GM12875 (cell line): ENCODE data around the gene D2HGDH.

Experiments
- H3K4me3 ChIP-seq: one replicate; pipeline ENCODE4 v1.5.1; 2011; ENCODE audit warnings: low read depth, low read length, control low read depth
- TF ChIP-seq, protein P1 (sequence below): IDR thresholded peaks from 2 replicates; pipeline ENCODE4 v1.5.1; 2011; ENCODE audit warnings: low read depth, mild to moderate bottlenecking, control low read depth, inconsistent platforms, low read length, moderate library complexity, borderline replicate concordance; ENCODE audit not compliant: insufficient read depth

Gene D2HGDH

GRCh38 chr2:241774419-241775222 is 40.2 kb downstream of the D2HGDH start:
- TF ChIP-seq, protein P1, sequence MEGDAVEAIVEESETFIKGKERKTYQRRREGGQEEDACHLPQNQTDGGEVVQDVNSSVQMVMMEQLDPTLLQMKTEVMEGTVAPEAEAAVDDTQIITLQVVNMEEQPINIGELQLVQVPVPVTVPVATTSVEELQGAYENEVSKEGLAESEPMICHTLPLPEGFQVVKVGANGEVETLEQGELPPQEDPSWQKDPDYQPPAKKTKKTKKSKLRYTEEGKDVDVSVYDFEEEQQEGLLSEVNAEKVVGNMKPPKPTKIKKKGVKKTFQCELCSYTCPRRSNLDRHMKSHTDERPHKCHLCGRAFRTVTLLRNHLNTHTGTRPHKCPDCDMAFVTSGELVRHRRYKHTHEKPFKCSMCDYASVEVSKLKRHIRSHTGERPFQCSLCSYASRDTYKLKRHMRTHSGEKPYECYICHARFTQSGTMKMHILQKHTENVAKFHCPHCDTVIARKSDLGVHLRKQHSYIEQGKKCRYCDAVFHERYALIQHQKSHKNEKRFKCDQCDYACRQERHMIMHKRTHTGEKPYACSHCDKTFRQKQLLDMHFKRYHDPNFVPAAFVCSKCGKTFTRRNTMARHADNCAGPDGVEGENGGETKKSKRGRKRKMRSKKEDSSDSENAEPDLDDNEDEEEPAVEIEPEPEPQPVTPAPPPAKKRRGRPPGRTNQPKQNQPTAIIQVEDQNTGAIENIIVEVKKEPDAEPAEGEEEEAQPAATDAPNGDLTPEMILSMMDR: no peak
- no peak overlapping the region for H3K4me3 ChIP-seq

DNA sequence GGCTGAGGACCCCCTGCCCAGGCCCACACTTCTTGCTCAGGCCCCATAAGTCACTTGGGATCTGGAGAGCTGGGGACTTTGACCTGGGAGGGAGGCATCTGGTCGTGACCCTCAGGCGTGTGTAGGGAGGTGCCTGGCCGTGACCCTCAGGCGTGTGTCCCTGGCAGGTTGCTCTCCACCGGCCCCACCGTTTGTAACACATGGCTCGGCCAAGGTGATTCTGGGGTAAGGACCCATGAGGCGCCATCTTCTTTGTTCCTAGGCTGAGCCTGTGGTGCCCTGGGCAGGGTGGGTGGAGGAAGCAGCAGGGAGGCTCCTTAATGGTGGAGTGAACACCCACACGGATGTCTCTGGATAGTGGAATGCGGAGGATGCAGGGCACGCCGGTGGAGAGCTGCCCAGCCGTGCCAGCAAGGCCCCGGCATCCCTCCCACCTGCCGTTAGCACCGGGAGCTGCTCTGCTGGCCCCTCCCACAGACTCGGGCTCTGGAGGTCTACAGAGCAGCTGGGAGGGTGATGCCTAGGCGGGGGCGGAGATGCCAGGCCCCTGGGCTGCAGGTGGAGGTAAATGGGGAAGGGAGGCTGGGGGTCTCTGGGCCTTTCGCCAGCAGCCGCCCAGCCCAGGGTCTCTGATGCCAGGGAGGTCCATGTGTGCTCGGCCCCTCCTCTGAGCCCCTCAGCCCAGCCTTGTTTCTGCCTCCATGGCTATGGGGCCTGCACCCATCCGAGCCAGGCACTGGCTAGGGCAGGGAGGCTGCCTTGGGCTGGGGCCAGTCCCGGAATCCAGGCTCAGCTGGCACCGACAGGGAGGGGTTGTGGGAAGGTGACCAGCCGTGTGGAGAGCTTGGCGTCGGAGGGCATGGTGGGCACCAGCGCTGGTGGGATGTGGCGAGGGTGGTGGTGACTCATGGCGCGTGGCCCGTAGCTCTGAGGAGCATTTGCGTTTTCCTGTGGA is 41.1 kb downstream of the D2HGDH start:
- no peak overlapping the region for H3K4me3 ChIP-seq
- TF ChIP-seq, protein P1: no peak

- H3K4me3 ChIP-seq: no peak within 1 kb of the TSS
- TF ChIP-seq, protein P1: no peak
Observed at GRCh38 chr2:241776336-241777169, 42.1 kb downstream of the D2HGDH start, which contains the start of gene GAL3ST2. GAL3ST2 (plus strand) TSS chr2:241776822; CDS start chr2:241776956, 134 bp downstream.

GRCh38 chr2:241777170-241777685 is 42.8 kb downstream of the D2HGDH start:
- no peak overlapping the region for H3K4me3 ChIP-seq
- TF ChIP-seq, protein P1: no peak

DNA sequence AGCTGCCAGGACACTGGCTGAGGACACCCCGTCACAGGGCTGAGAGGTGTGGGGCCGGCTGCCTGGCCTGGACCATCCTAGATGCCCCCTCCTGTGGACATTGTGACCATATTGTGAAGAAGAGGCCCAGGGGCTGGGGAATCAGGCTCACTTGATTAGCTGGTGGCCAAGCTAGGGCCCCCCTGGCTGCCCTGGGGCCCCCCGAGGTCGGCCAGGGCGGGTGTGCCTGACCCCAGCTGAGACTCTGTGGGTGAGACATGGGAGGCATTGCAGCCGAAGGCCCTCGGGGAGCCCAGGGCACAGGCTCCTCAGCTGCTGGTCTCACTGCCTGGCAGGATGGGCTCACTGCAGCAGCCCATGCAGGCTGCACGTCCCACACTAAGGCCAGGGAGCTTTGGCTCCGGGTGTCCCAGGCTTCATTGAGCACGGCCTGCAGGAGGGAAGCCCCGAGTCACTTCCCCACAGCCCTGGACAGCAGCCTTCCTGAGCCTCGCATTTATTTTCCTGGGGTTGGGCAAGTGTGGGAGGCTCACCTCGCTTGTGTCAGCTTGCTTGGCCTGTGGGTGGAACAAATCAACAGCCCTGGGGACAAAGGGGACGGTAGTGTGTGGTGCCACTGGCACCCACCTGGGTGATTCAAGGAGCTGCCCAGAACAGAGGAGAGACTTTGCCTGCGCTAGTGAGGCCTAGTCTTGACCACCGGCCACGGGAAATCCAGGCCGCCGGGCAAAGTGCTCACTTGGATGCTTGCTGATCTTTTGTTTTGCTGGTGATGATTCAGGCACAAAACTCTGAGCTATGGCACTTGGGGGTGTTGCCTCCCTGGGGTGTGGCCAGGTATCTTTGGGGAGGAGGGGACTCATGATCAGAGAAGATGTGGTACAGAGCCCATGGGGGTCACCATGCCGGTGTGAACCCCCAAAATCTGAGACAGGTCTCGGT is 43.5 kb downstream of the D2HGDH start:
- H3K4me3 ChIP-seq: no peak overlapping the region
- TF ChIP-seq, protein P1: no peak
